Lung (tissue), 12 donors: ENCODE data around the gene PNPO. TPM values are rescaled to one million over a fixed set of nuclear protein-coding genes. Genes with fewer than 3 reads are reported as not detected.
A peak's percentile ranks its signal among the peaks of the same experiment; 100 is the strongest.

Source experiments
- ATAC-seq: fragments of 200-7000 bp; cut with Tn5 transposase; one replicate; pipeline ENCODE4 v1.9.1; 2020; ENCODE audit warnings: moderate number of reproducible peaks; ENCODE audit not compliant: insufficient read depth, low FRiP score
- DNase-seq, 3 donors: peaks; one replicate each; pipeline ENCODE4 v3.0.0-alpha.2; 2013 to 2017
- H3K27ac ChIP-seq, 2 donors: one replicate each; pipeline ENCODE4 v1.5.1; 2013; ENCODE audit warnings: mild to moderate bottlenecking in 2 of 2, moderate library complexity in 2 of 2, control low read depth in 1 of 2, inconsistent platforms in 1 of 2, low read depth in 1 of 2, low read length in 1 of 2
- H3K27me3 ChIP-seq, 3 donors: one replicate each; pipeline ENCODE4 v1.5.1; 2013; ENCODE audit warnings: low read length in 2 of 3; ENCODE audit not compliant: control insufficient read depth in 3 of 3, insufficient read depth in 3 of 3
- H3K36me3 ChIP-seq, 4 donors: one replicate each; pipeline ENCODE4 v1.5.1; 2013; ENCODE audit warnings: low read length in 4 of 4, mild to moderate bottlenecking in 1 of 4, moderate library complexity in 1 of 4; ENCODE audit not compliant: control insufficient read depth in 4 of 4, insufficient read depth in 4 of 4
- H3K4me1 ChIP-seq, 5 donors: one replicate each; pipeline ENCODE4 v1.5.1; 2013; ENCODE audit warnings: low read length in 5 of 5, mild to moderate bottlenecking in 2 of 5, moderate library complexity in 1 of 5; ENCODE audit not compliant: control insufficient read depth in 5 of 5, insufficient read depth in 5 of 5
- H3K4me3 ChIP-seq: one replicate; pipeline ENCODE4 v1.5.1; 2013; ENCODE audit warnings: mild to moderate bottlenecking, control low read depth, moderate library complexity
- H3K9ac ChIP-seq, 2 donors: one replicate each; pipeline ENCODE4 v1.5.1; 2013; ENCODE audit warnings: low read length in 2 of 2, control low read depth in 1 of 2; ENCODE audit not compliant: insufficient read depth in 1 of 2
- H3K9me3 ChIP-seq, 4 donors: one replicate each; pipeline ENCODE4 v1.5.1; 2013; ENCODE audit warnings: low read length in 3 of 4, mild to moderate bottlenecking in 1 of 4, moderate library complexity in 1 of 4; ENCODE audit not compliant: control insufficient read depth in 4 of 4, insufficient read depth in 3 of 4
- WGBS, 2 donors: extraction: QIAGEN DNeasy Blood & Tissue Kit; methylation state at CpG; one replicate each; pipeline ENCODE4 v1.1.7; 2013; 5-methylcytosine and 5-hydroxymethylcytosine counted together
- polyA plus RNA-seq, 2 donors: library from polyadenylated mRNA; stranded (reverse); fragments of 200-250 nt; gene quantifications; one replicate each; pipeline ENCODE4 v1.2.1, GENCODE V29; 2013
- total RNA-seq, 2 donors: library from RNA; depleted of rRNA in 1 of 2; stranded (reverse); fragments of >200 nt in 1 of 2; gene quantifications; one replicate each; pipeline ENCODE4 v1.2.1, GENCODE V29; 2014 to 2021
- TF ChIP-seq, protein P1 (sequence below): IDR thresholded peaks from 2 replicates; pipeline ENCODE4 v1.5.1; 2012; ENCODE audit warnings: mild to moderate bottlenecking; ENCODE audit errors: control extremely low read depth, extremely low read depth
- donor health status: control.
- donor health status: control.
- donor health status: Bipolar disorder and iron deficiency.
- donor health status: healthy.
- donor health status: DM: yes; HTN: yes; CAD: no.

Gene PNPO
- total and polyA plus RNA-seq, 4 donors, result 9.3 to 43.9 (median 11.2) TPM

DNA sequence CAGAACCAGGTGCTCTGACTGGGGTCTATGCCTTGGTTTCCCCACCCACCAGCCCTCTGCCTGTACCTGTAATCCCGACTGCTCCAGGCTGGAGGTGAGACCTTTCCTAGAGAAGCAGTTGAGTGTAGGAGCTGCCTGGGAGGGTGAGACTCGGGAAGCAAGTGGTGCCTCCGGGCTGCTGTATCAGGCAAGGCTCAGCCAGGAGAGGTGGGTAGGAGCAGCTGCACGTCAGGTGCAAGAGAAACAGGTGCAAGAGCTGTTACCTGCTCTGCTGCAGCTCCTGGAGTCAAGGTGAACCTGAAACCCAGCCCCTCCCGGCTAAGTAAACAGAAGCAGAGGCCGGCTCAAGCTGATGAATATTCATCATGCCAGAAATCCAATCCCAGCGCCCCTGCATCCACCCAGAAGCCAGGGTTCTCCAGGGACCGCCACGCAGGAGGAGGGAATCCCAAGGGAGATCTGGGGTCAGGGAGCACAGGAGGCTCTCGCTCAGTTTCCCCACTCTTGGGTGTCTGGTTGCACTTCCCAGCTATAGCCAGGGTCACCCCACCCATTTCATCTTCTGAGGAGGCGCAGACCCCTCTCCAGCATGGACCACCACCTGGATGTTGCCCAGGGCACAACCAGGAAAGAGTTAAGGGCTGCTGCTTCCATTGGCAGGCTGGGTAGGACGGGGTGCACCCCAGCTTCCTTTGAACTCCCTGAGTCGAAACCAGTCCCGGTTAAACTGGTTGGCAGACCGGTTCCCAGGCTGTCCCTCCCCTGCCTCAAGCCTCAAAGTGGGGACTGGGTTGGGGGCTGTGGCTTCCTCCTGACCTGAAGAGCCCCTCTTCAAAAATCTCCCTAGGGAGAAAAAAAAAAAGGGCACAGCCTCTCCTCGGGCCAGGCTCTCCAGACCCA, 16.5 kb downstream of the PNPO start, which contains the start of gene PRR15L:
Gene PRR15L, minus strand, starts transcription at position 293 of the 900 bp plus-strand sequence. CDS start 4,649 bp downstream, outside the sequence.
- peak; percentile 55 for ATAC-seq

DNA sequence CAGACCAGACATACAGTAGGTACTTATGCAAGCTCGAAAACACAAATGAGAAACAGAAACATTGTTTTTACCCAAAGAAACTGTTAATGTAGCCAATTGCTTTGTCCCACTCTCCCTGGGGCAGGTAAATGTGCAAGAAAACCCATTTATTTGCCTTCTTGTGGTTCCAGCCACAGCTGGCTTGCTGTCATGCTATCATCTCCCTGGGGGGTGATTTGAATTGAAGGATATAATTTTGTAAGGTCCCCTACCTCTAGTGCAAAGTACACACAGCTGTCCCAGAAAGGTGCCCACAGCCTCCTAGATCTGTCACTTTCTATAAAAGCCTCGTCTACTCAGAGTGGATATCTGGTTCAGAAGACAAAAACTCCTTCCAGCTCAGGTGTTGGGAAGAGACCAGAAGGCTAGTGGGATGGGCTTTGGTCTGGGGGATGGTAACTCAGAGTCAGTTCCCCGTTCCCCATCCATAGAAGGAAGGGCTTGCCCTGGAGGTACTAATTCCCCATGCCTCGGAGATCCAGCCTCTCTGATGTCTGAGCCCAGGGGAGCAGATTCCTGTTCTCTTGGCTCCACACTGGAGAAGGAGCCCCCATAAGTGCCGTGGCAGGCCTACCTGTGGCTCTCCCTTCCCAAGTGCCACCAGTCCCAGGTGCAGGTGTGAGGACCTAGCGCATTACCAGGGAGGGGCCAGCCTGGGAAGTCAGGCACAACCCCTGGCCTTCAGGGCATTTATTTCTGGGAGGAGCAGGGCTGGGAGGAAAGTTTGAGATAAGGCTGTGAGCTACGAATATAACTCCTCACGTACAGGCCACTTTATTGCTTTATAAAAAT, 18.7 kb downstream of the PNPO start:
- WGBS, 2 donors, result 76 to 77% methylated on average over 8 of the region's 8 CpGs
- no peak for ATAC-seq
- Histone ChIP-seq H3K9ac (no peak overlapping the region), H3K36me3 (no peaks in the 10 kb centered on the region), H3K27me3 (no peaks in the 10 kb centered on the region), H3K4me1 (peaks cover 0 to 11% (median 0%) of the 10 kb centered on the region in 5 donors), H3K9me3 (no peaks in the 10 kb centered on the region), H3K4me3 (no peak overlapping the region), H3K27ac (no peak overlapping the region)
- no peak for DNase-seq
- TF ChIP-seq, protein P1, sequence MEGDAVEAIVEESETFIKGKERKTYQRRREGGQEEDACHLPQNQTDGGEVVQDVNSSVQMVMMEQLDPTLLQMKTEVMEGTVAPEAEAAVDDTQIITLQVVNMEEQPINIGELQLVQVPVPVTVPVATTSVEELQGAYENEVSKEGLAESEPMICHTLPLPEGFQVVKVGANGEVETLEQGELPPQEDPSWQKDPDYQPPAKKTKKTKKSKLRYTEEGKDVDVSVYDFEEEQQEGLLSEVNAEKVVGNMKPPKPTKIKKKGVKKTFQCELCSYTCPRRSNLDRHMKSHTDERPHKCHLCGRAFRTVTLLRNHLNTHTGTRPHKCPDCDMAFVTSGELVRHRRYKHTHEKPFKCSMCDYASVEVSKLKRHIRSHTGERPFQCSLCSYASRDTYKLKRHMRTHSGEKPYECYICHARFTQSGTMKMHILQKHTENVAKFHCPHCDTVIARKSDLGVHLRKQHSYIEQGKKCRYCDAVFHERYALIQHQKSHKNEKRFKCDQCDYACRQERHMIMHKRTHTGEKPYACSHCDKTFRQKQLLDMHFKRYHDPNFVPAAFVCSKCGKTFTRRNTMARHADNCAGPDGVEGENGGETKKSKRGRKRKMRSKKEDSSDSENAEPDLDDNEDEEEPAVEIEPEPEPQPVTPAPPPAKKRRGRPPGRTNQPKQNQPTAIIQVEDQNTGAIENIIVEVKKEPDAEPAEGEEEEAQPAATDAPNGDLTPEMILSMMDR, result no peak

More for the DNA sequence above, 16.5 kb downstream of the PNPO start, which contains the start of gene PRR15L:
- WGBS, 2 donors, result 54 to 74% methylated on average over 16 of the region's 16 CpGs
- TF ChIP-seq, protein P1, result no peak
- peak; percentile 63 to 82 (median 75) for DNase-seq
- Histone ChIP-seq H3K4me1 (peaks cover 0 to 11% (median 0%) of the 10 kb centered on the region in 5 donors), H3K4me3 (peak within 1 kb of the TSS; percentile 54), H3K9me3 (no peaks in the 10 kb centered on the region), H3K27me3 (no peaks in the 10 kb centered on the region), H3K27ac (peak within 1 kb of the TSS in 1 of 2 donors; percentile 89), H3K9ac (peak within 1 kb of the TSS in 1 of 2 donors; percentile 46), H3K36me3 (no peaks in the 10 kb centered on the region)

DNA sequence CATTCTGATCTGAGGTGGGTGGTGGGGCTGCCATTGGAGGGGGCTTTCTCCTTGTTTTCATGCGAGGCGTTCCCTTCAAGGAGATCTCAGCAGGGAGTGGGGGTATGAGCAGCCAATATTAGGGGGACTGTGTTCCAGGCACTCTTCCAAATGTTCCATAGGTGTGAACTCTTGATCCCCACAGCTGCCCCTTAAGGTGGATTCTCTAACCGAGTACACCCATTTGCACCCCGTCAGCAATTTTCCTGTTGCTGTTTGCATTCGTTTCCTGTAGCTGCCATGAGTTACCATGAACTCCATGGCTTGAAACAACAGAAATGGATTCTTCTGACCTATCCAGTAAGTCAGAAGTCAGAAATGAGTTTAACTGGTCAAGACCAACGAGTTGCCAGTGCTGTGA, 20.0 kb downstream of the PNPO start:
- no peak overlapping the region for H3K4me3 ChIP-seq
- no peak for DNase-seq
- H3K9ac ChIP-seq, result no peak overlapping the region
- peaks cover 0 to 11% (median 0%) of the 10 kb centered on the region in 5 donors for H3K4me1 ChIP-seq
- no peak overlapping the region for H3K27ac ChIP-seq
- H3K9me3 ChIP-seq, result no peaks in the 10 kb centered on the region
- TF ChIP-seq, protein P1, result no peak
- ATAC-seq, result no peak
- WGBS, 2 donors, result 87 to 88% methylated on average over 6 of the region's 6 CpGs
- H3K36me3 ChIP-seq, result no peaks in the 10 kb centered on the region
- H3K27me3 ChIP-seq, result no peaks in the 10 kb centered on the region
